Stimulated activated CD4-positive, alpha-beta T cell treated with anti-CD3 and anti-CD28 coated beads, Interleukin-2, amount 100 ng/mL, for 4 hours (primary cell): ENCODE data around the gene IFIT1.
"Not testable (repeated sequence)": the region's sequence is repeated elsewhere in the genome, so short reads cannot be mapped to it uniquely, and the experiment has no call there.

ENCODE experiments used
- DNase-seq: peaks from one replicate; pipeline ENCODE4 v3.0.0-alpha.2; 2020; ENCODE audit warnings: low read depth

The IFIT1 gene

GRCh38 chr10:89391907-89392756, at the start of gene IFIT1:
TSS of gene IFIT1 (plus strand) at chr10:89392623. CDS start at chr10:89392713, 90 bp downstream.
- peak; percentile 46 for DNase-seq

- DNase-seq: no peak
These were observed 49.2 kb upstream of the IFIT1 start for GRCh38 chr10:89343089-89343767.

- no peak for DNase-seq
These were observed 48.3 kb upstream of the IFIT1 start for GRCh38 chr10:89344156-89344555.

- DNase-seq: no peak
These were observed 46.9 kb upstream of the IFIT1 start for GRCh38 chr10:89345367-89346000.

- DNase-seq: no peak
These were observed 45.8 kb upstream of the IFIT1 start for GRCh38 chr10:89346405-89347254.

GRCh38 chr10:89347701-89348457, 44.5 kb upstream of the IFIT1 start:
- no peak for DNase-seq

GRCh38 chr10:89348481-89348880, 43.9 kb upstream of the IFIT1 start:
- no peak for DNase-seq

- DNase-seq: no peak
These were observed 43.4 kb upstream of the IFIT1 start for GRCh38 chr10:89348975-89349374.

- not testable (repeated sequence) for DNase-seq
These were observed 41.6 kb upstream of the IFIT1 start for GRCh38 chr10:89350631-89351315.

GRCh38 chr10:89351412-89351779, 41.0 kb upstream of the IFIT1 start:
- no peak for DNase-seq

GRCh38 chr10:89351780-89352597, 40.4 kb upstream of the IFIT1 start:
- no peak for DNase-seq

GRCh38 chr10:89352802-89353201, 39.6 kb upstream of the IFIT1 start:
- no peak for DNase-seq

GRCh38 chr10:89355394-89355931, 37.0 kb upstream of the IFIT1 start:
- no peak for DNase-seq

- DNase-seq: no peak
These were observed 35.3 kb upstream of the IFIT1 start for GRCh38 chr10:89357096-89357495.

GRCh38 chr10:89357975-89358374, 34.4 kb upstream of the IFIT1 start:
- no peak for DNase-seq

- DNase-seq: no peak
These were observed 32.3 kb upstream of the IFIT1 start for GRCh38 chr10:89360157-89360556.

GRCh38 chr10:89362929-89363328, 29.5 kb upstream of the IFIT1 start:
- no peak for DNase-seq

GRCh38 chr10:89363729-89364442, 28.5 kb upstream of the IFIT1 start:
- DNase-seq: no peak

- no peak for DNase-seq
These were observed 27.9 kb upstream of the IFIT1 start for GRCh38 chr10:89364531-89364930.
